ENCODE data around the gene PARD3. TPM values are rescaled to one million over a fixed set of nuclear protein-coding genes. Genes with fewer than 3 reads are reported as not detected.

Gene PARD3
- total RNA-seq, 1 experiment from 2014 or later, result 46.3 TPM

GRCh38 chr10:34274906-34275305 lies 540.2 kb downstream of the PARD3 start:
- no TSS peak for BruUV-seq (replicated peaks)
- TF ChIP-seq EZH2 (IDR thresholded peaks at IDR 0.05), result no peak
- TF ChIP-seq, protein P1, sequence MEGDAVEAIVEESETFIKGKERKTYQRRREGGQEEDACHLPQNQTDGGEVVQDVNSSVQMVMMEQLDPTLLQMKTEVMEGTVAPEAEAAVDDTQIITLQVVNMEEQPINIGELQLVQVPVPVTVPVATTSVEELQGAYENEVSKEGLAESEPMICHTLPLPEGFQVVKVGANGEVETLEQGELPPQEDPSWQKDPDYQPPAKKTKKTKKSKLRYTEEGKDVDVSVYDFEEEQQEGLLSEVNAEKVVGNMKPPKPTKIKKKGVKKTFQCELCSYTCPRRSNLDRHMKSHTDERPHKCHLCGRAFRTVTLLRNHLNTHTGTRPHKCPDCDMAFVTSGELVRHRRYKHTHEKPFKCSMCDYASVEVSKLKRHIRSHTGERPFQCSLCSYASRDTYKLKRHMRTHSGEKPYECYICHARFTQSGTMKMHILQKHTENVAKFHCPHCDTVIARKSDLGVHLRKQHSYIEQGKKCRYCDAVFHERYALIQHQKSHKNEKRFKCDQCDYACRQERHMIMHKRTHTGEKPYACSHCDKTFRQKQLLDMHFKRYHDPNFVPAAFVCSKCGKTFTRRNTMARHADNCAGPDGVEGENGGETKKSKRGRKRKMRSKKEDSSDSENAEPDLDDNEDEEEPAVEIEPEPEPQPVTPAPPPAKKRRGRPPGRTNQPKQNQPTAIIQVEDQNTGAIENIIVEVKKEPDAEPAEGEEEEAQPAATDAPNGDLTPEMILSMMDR (IDR thresholded peaks at IDR 0.05 in 2 of 3, conservative IDR thresholded peaks at IDR 0.05 in 1 of 3; ENCODE audit: borderline replicate concordance in 1 of 3, insufficient read depth in 1 of 3, low read depth in 2 of 3, low read length in 2 of 3), result no peak
- TF ChIP-seq, protein P2, sequence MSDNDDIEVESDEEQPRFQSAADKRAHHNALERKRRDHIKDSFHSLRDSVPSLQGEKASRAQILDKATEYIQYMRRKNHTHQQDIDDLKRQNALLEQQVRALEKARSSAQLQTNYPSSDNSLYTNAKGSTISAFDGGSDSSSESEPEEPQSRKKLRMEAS (IDR thresholded peaks at IDR 0.05), result no peak
- no peak for TF ChIP-seq CBX3 (IDR thresholded peaks at IDR 0.05; ENCODE audit: low read depth)
- TF ChIP-seq, protein P3, sequence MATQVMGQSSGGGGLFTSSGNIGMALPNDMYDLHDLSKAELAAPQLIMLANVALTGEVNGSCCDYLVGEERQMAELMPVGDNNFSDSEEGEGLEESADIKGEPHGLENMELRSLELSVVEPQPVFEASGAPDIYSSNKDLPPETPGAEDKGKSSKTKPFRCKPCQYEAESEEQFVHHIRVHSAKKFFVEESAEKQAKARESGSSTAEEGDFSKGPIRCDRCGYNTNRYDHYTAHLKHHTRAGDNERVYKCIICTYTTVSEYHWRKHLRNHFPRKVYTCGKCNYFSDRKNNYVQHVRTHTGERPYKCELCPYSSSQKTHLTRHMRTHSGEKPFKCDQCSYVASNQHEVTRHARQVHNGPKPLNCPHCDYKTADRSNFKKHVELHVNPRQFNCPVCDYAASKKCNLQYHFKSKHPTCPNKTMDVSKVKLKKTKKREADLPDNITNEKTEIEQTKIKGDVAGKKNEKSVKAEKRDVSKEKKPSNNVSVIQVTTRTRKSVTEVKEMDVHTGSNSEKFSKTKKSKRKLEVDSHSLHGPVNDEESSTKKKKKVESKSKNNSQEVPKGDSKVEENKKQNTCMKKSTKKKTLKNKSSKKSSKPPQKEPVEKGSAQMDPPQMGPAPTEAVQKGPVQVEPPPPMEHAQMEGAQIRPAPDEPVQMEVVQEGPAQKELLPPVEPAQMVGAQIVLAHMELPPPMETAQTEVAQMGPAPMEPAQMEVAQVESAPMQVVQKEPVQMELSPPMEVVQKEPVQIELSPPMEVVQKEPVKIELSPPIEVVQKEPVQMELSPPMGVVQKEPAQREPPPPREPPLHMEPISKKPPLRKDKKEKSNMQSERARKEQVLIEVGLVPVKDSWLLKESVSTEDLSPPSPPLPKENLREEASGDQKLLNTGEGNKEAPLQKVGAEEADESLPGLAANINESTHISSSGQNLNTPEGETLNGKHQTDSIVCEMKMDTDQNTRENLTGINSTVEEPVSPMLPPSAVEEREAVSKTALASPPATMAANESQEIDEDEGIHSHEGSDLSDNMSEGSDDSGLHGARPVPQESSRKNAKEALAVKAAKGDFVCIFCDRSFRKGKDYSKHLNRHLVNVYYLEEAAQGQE (IDR thresholded peaks at IDR 0.05; ENCODE audit: low read depth), result no peak
- TF ChIP-seq YY1 (IDR thresholded peaks at IDR 0.05; ENCODE audit: extremely low read depth, insufficient replicate concordance, low read depth, low read length), result no peak
- TF ChIP-seq SRF (IDR thresholded peaks at IDR 0.05; ENCODE audit: low read depth), result no peak
- no peak for TF ChIP-seq SP1 (IDR thresholded peaks at IDR 0.05; ENCODE audit: low read depth)
- TF ChIP-seq, protein P4, sequence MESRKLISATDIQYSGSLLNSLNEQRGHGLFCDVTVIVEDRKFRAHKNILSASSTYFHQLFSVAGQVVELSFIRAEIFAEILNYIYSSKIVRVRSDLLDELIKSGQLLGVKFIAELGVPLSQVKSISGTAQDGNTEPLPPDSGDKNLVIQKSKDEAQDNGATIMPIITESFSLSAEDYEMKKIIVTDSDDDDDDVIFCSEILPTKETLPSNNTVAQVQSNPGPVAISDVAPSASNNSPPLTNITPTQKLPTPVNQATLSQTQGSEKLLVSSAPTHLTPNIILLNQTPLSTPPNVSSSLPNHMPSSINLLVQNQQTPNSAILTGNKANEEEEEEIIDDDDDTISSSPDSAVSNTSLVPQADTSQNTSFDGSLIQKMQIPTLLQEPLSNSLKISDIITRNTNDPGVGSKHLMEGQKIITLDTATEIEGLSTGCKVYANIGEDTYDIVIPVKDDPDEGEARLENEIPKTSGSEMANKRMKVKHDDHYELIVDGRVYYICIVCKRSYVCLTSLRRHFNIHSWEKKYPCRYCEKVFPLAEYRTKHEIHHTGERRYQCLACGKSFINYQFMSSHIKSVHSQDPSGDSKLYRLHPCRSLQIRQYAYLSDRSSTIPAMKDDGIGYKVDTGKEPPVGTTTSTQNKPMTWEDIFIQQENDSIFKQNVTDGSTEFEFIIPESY (IDR thresholded peaks at IDR 0.05; ENCODE audit: extremely low read depth, insufficient replicate concordance, low read length), result no peak
- no peak for TF ChIP-seq SIN3A (IDR thresholded peaks at IDR 0.05; ENCODE audit: low read depth)
- TF ChIP-seq JUND (IDR thresholded peaks at IDR 0.05), result no peak
- TF ChIP-seq ELF1 (IDR thresholded peaks at IDR 0.05; ENCODE audit: borderline replicate concordance, low read depth), result no peak
- no peak for TF ChIP-seq FOSL1 (IDR thresholded peaks at IDR 0.05; ENCODE audit: low read depth)
- no peak for TF ChIP-seq ZFX (IDR thresholded peaks at IDR 0.05)
- TF ChIP-seq POLR2AphosphoS5 (IDR thresholded peaks at IDR 0.05; ENCODE audit: low read depth, low read length), result no peak
- intact Hi-C loops (cut with micrococcal nuclease), result no loop called here
- Histone ChIP-seq H3K4me3 (replicated peaks in 1 of 2; ENCODE audit: low read depth in 1 of 2, low read length in 2 of 2) (no peak overlapping the region), H3K27ac (ENCODE audit: low read depth, low read length) (no peak overlapping the region), H3K27me3 (ENCODE audit: insufficient read depth, low read length) (no peaks in the 10 kb centered on the region), H3K9me2 (ENCODE audit: insufficient read depth) (no peaks in the 10 kb centered on the region), H3K79me2 (ENCODE audit: insufficient read depth, low read length) (no peaks in the 10 kb centered on the region), H3K4me1 (ENCODE audit: control insufficient read depth in 1 of 2, insufficient read depth in 2 of 2, low read length in 2 of 2) (no peaks in the 10 kb centered on the region; a peak in 1 of 4 replicates), H3K9me3 (ENCODE audit: control insufficient read depth in 1 of 2, insufficient read depth in 1 of 2, low read depth in 1 of 2, low read length in 2 of 2) (no peaks in the 10 kb centered on the region), H3K9ac (ENCODE audit: low read length) (no peak overlapping the region), H3K36me3 (ENCODE audit: control insufficient read depth in 1 of 2, insufficient read depth in 2 of 2, low read length in 2 of 2) (no peaks in the 10 kb centered on the region), H2AFZ (ENCODE audit: low read depth, low read length, poor library complexity, severe bottlenecking) (no peak overlapping the region), H4K20me1 (ENCODE audit: insufficient read depth) (no peaks in the 10 kb centered on the region), H3K4me2 (ENCODE audit: low read length) (no peak overlapping the region)
- ATAC-seq (no peak), DNase-seq (ENCODE audit: low read depth, low spot score) (no peak)
- POLR2A ChIA-PET, result no interaction called here
- RAD21 ChIA-PET (ENCODE audit: low non-redundant PET in 1 of 2, low total read pairs in 2 of 2, uncharacterized antibody in 2 of 2, unreplicated experiment in 2 of 2), result no interaction called here
- CTCF ChIA-PET, result no interaction called here

Data from HCT116 (cell line).